ENCODE measurements around the gene GHDC. TPM values are rescaled to one million over a fixed set of nuclear protein-coding genes. Genes with fewer than 3 reads are reported as not detected.

The GHDC gene
- total RNA-seq, 1 experiment from 2014 or later: 7.5 TPM

DNA sequence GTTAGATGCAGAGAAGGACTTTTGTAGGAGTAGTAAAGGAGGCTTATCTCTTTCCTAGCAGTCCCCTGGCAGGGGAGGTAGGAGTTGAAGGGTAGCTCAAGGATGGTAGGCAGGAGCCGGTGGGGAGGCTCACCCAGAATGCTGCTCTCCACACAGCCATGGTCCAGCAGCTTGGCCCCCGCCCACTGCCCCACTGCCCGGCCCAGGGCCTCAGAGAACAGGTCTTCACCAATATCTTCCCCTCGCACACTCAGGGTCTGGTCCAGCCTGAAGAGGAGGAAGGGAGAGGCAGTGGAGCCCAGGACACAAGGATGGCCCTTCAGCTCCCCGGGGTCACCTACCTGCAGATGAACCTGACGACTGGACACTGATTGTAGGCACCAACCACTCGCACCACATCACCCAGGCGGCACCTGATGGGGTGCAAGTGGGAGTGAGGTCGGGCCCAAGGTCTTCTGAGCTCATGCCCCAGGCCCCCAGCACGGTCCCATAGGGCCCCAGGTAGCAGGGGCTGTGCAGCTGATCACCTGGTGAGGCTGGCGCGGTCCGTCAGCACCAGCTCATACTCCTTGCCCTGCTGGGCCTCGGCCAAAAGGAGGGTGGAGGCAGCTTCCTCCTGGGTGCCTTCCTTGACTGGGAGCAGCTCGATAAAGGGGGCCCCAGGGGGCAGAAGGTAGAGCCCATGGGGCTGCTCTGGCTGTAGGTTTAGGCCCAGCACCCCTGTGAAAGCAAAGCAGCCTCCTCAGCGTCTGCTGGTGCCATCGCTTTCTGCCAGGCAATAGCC is 3.6 kb downstream of the GHDC start:
- Mint-ChIP-seq H3K27ac (no peak overlapping the region), H3K9me3 (no peaks in the 10 kb centered on the region), H3K4me1 (peaks cover 18% of the 10 kb centered on the region), H3K27me3 (ENCODE audit: low read depth) (peaks cover 14% of the 10 kb centered on the region), H3K4me3 (no peak overlapping the region), H3K36me3 (no peaks in the 10 kb centered on the region)
- ChIA-PET POLR2A (interaction anchor here (0.6 to 1.1 kb wide), 2 partner anchors 9 to 129 kb away, joined by 3 to 7 read pairs; no protein-coding TSS in a partner anchor), CTCF (interaction anchor here (1.4 to 2.0 kb wide), 3 partner anchors 10 to 32 kb away, joined by 5 to 8 read pairs (median 5); no protein-coding TSS in a partner anchor)
- DNase-seq (ENCODE audit: low spot score) (no peak), ATAC-seq (no peak)
- TF ChIP-seq ZNF232 (CRISPR knock-in tag; IDR thresholded peaks at IDR 0.05) (no peak), TEAD1 (CRISPR knock-in tag; IDR thresholded peaks at IDR 0.05) (no peak), IRF2 (CRISPR knock-in tag; IDR thresholded peaks at IDR 0.05; ENCODE audit: borderline replicate concordance, low read depth) (no peak), PRRX2 (CRISPR knock-in tag; IDR thresholded peaks at IDR 0.05) (no peak), JAZF1 (CRISPR knock-in tag; IDR thresholded peaks at IDR 0.05) (no peak), KAT7 (CRISPR knock-in tag; IDR thresholded peaks at IDR 0.05; ENCODE audit: borderline replicate concordance) (no peak), MYBL2 (CRISPR knock-in tag; IDR thresholded peaks at IDR 0.05) (no peak), ZNF671 (CRISPR knock-in tag; IDR thresholded peaks at IDR 0.05) (no peak), OVOL2 (CRISPR knock-in tag; IDR thresholded peaks at IDR 0.05; ENCODE audit: borderline replicate concordance) (no peak), ZNF263 (CRISPR knock-in tag; IDR thresholded peaks at IDR 0.05; ENCODE audit: low read depth) (no peak)
- TF ChIP-seq, protein P1, sequence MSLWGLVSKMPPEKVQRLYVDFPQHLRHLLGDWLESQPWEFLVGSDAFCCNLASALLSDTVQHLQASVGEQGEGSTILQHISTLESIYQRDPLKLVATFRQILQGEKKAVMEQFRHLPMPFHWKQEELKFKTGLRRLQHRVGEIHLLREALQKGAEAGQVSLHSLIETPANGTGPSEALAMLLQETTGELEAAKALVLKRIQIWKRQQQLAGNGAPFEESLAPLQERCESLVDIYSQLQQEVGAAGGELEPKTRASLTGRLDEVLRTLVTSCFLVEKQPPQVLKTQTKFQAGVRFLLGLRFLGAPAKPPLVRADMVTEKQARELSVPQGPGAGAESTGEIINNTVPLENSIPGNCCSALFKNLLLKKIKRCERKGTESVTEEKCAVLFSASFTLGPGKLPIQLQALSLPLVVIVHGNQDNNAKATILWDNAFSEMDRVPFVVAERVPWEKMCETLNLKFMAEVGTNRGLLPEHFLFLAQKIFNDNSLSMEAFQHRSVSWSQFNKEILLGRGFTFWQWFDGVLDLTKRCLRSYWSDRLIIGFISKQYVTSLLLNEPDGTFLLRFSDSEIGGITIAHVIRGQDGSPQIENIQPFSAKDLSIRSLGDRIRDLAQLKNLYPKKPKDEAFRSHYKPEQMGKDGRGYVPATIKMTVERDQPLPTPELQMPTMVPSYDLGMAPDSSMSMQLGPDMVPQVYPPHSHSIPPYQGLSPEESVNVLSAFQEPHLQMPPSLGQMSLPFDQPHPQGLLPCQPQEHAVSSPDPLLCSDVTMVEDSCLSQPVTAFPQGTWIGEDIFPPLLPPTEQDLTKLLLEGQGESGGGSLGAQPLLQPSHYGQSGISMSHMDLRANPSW (CRISPR knock-in tag; conservative IDR thresholded peaks at IDR 0.05; ENCODE audit: low read depth): no peak
- TF ChIP-seq, protein P2, sequence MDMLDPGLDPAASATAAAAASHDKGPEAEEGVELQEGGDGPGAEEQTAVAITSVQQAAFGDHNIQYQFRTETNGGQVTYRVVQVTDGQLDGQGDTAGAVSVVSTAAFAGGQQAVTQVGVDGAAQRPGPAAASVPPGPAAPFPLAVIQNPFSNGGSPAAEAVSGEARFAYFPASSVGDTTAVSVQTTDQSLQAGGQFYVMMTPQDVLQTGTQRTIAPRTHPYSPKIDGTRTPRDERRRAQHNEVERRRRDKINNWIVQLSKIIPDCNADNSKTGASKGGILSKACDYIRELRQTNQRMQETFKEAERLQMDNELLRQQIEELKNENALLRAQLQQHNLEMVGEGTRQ (CRISPR knock-in tag; IDR thresholded peaks at IDR 0.05): no peak

DNA sequence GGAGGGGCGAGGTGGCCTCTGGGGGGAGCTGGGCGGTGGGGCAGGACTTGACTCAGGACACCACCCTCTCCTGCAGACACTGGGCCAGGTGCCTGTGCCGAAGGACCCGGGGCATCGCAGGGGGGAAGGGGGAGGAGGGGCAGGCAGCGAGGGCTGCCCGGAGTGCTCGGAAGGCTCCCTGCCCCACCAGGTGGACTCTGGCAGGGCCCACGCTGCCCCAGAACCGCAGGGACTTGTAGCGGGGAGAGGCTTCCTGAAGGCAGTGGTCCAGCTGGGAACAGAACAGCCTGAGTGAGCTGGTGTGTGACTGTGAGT is 4.7 kb downstream of the GHDC start:
- no peaks in the 10 kb centered on the region for H3K9me3 Mint-ChIP-seq
- DNase-seq (ENCODE audit: low spot score) (no peak), ATAC-seq (no peak)
- H3K4me1 Mint-ChIP-seq: peaks cover 25% of the 10 kb centered on the region
- peaks cover 24% of the 10 kb centered on the region for H3K27me3 Mint-ChIP-seq (ENCODE audit: low read depth)
- CTCF ChIA-PET: interaction anchor here (1.3 to 7.3 kb wide), 4 partner anchors 9 to 33 kb away, joined by 3 to 55 read pairs (median 5); partner anchors contain the start of gene KCNH4
- no peak overlapping the region for H3K27ac Mint-ChIP-seq
- POLR2A ChIA-PET: interaction anchor here (0.6 kb wide), 1 partner anchor 269 kb away, joined by 5 read pairs; no protein-coding TSS in a partner anchor
- no peak overlapping the region for H3K4me3 Mint-ChIP-seq
- no peaks in the 10 kb centered on the region for H3K36me3 Mint-ChIP-seq
- TF ChIP-seq, protein P3, sequence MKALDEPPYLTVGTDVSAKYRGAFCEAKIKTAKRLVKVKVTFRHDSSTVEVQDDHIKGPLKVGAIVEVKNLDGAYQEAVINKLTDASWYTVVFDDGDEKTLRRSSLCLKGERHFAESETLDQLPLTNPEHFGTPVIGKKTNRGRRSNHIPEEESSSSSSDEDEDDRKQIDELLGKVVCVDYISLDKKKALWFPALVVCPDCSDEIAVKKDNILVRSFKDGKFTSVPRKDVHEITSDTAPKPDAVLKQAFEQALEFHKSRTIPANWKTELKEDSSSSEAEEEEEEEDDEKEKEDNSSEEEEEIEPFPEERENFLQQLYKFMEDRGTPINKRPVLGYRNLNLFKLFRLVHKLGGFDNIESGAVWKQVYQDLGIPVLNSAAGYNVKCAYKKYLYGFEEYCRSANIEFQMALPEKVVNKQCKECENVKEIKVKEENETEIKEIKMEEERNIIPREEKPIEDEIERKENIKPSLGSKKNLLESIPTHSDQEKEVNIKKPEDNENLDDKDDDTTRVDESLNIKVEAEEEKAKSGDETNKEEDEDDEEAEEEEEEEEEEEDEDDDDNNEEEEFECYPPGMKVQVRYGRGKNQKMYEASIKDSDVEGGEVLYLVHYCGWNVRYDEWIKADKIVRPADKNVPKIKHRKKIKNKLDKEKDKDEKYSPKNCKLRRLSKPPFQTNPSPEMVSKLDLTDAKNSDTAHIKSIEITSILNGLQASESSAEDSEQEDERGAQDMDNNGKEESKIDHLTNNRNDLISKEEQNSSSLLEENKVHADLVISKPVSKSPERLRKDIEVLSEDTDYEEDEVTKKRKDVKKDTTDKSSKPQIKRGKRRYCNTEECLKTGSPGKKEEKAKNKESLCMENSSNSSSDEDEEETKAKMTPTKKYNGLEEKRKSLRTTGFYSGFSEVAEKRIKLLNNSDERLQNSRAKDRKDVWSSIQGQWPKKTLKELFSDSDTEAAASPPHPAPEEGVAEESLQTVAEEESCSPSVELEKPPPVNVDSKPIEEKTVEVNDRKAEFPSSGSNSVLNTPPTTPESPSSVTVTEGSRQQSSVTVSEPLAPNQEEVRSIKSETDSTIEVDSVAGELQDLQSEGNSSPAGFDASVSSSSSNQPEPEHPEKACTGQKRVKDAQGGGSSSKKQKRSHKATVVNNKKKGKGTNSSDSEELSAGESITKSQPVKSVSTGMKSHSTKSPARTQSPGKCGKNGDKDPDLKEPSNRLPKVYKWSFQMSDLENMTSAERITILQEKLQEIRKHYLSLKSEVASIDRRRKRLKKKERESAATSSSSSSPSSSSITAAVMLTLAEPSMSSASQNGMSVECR (CRISPR knock-in tag; IDR thresholded peaks at IDR 0.05; ENCODE audit: borderline replicate concordance): no peak
- TF ChIP-seq, protein P4, sequence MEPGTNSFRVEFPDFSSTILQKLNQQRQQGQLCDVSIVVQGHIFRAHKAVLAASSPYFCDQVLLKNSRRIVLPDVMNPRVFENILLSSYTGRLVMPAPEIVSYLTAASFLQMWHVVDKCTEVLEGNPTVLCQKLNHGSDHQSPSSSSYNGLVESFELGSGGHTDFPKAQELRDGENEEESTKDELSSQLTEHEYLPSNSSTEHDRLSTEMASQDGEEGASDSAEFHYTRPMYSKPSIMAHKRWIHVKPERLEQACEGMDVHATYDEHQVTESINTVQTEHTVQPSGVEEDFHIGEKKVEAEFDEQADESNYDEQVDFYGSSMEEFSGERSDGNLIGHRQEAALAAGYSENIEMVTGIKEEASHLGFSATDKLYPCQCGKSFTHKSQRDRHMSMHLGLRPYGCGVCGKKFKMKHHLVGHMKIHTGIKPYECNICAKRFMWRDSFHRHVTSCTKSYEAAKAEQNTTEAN (CRISPR knock-in tag; IDR thresholded peaks at IDR 0.05): no peak
- TF ChIP-seq ZNF317 (CRISPR knock-in tag; IDR thresholded peaks at IDR 0.05; ENCODE audit: borderline replicate concordance, low read depth): no peak
- no peak for TF ChIP-seq ETV6 (CRISPR knock-in tag; IDR thresholded peaks at IDR 0.05)
- no peak for TF ChIP-seq CREM (CRISPR knock-in tag; IDR thresholded peaks at IDR 0.05)
- no peak for TF ChIP-seq IRF2 (CRISPR knock-in tag; IDR thresholded peaks at IDR 0.05; ENCODE audit: borderline replicate concordance, low read depth)
- TF ChIP-seq, protein P5, sequence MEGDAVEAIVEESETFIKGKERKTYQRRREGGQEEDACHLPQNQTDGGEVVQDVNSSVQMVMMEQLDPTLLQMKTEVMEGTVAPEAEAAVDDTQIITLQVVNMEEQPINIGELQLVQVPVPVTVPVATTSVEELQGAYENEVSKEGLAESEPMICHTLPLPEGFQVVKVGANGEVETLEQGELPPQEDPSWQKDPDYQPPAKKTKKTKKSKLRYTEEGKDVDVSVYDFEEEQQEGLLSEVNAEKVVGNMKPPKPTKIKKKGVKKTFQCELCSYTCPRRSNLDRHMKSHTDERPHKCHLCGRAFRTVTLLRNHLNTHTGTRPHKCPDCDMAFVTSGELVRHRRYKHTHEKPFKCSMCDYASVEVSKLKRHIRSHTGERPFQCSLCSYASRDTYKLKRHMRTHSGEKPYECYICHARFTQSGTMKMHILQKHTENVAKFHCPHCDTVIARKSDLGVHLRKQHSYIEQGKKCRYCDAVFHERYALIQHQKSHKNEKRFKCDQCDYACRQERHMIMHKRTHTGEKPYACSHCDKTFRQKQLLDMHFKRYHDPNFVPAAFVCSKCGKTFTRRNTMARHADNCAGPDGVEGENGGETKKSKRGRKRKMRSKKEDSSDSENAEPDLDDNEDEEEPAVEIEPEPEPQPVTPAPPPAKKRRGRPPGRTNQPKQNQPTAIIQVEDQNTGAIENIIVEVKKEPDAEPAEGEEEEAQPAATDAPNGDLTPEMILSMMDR (IDR thresholded peaks at IDR 0.05): no peak
- TF ChIP-seq FOXP1 (CRISPR knock-in tag; IDR thresholded peaks at IDR 0.05; ENCODE audit: borderline replicate concordance): no peak
- no peak for TF ChIP-seq ZNF671 (CRISPR knock-in tag; IDR thresholded peaks at IDR 0.05)
- TF ChIP-seq, protein P6, sequence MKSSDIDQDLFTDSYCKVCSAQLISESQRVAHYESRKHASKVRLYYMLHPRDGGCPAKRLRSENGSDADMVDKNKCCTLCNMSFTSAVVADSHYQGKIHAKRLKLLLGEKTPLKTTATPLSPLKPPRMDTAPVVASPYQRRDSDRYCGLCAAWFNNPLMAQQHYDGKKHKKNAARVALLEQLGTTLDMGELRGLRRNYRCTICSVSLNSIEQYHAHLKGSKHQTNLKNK (CRISPR knock-in tag; IDR thresholded peaks at IDR 0.05): no peak
- no peak for TF ChIP-seq MYBL2 (CRISPR knock-in tag; IDR thresholded peaks at IDR 0.05)

Measured in WTC11 (cell line).